Cerebellar nuclear complex (tissue), 1 donor: ENCODE results near the gene GSS.

Experiments used
- DNase-seq, 2 experiments: peaks; one replicate each; lab custom pipeline; 2025; lab: John Stamatoyannopoulos, UW

GSS gene

DNA sequence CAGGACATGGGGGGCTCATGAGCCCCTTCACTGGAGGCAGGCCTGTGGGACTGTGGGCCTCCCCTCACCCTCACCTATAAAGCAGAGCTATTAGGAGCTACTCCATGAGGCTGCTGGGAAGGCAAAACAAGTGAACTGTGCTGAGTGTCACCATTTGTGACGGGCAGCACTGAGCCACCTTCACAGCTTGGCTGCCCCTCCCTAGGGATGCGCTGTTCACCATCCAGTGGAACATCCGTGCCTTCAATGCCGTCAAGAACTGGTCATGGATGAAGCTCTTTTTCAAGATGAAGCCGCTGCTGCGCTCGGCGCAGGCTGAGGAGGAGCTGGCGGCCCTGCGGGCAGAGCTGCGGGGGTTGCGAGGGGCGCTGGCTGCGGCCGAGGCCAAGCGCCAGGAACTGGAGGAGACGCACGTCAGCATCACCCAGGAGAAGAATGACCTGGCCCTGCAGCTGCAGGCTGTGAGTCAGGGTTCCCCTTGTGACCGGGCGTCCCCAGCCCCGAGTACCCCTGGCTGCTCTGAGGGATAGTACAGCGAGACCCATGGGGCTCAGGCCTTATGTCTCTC is 38.4 kb upstream of the GSS start:
- no peak for DNase-seq

DNA sequence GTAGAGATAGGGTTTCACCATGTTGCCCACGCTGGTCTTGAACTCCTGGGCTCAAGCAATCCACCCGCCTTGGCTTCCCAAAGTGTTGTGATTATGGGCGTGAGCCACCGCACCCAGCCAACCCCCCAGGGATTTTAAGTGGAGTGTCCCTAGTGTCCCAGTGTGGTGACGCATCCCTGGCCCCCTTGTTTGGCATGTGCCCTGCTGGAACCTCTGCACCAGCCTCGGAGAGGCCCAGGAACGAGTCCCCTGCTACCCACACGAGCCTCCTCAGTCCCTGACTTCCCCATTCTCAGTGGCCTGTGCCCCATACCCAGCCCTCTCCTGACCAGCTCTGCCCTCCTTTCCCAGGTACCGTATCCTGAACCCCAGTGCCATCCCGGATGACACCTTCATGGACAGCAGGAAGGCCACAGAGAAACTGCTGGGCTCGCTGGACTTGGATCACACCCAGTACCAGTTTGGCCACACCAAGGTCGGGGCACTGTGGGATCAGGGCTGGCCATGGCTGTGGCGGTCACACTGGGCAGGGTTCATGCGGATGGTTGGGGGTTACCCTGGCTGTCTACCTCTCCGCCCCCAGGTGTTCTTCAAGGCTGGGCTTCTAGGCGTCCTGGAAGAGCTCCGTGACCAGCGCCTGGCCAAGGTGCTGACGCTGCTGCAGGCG is 37.3 kb upstream of the GSS start:
- no peak for DNase-seq

DNA sequence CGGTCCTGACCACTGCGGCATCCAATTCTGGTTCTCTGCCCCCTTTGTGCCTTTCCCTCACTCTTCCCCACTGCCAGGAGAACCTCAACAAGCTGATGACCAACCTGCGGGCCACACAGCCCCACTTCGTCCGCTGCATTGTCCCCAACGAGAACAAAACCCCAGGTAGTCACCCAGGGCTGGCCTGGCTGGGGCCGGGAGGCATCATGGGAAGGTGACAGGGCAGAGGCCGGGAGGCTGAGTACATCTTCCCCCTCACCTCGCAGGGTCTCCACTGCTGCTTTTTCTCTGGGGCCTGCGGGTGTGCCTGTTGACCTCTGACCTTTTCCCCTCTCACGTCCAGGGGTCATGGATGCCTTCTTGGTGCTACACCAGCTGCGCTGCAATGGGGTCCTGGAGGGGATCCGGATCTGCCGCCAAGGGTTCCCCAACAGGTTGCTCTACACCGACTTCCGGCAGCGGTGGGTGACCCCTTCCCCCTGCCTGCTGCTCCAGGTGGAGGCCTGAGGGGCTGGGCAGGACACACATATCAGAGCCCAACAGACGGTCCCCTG is 35.1 kb upstream of the GSS start:
- DNase-seq, result no peak

DNA sequence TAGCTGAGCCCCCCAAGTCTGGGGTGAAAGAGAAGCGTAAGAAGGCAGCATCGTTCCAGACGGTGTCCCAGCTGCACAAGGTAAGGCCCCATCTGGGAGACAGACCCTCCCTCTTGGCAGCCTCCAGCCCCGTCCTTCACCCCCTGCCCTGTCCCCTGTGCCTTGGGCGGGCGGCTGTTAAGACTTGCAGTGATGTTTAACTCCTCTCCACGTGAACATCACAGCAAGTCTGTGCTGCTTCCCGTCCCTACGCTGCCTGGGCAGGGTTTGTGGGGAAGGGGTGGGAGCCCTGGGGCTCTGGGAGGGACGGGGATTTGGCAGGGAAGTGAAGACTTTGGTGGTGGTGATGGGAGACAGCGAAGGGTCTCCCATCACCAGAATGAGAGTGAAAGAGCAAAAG is 34.6 kb upstream of the GSS start:
- DNase-seq, result no peak

DNA sequence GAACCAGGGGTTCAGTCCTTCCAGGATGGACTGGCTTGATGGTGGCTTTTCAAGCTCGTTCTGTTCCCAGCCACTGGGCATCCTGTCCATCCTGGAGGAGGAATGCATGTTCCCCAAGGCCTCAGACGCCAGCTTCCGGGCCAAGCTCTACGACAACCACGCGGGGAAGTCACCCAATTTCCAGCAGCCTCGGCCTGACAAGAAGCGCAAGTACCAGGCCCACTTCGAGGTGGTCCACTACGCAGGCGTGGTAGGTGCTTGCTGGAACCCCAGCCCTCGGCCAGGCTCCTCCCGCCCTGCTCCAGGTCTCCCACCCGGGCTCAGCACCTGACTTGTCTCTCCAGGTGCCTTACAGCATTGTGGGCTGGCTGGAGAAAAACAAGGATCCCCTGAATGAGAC is 34.1 kb upstream of the GSS start:
- no peak for DNase-seq

DNA sequence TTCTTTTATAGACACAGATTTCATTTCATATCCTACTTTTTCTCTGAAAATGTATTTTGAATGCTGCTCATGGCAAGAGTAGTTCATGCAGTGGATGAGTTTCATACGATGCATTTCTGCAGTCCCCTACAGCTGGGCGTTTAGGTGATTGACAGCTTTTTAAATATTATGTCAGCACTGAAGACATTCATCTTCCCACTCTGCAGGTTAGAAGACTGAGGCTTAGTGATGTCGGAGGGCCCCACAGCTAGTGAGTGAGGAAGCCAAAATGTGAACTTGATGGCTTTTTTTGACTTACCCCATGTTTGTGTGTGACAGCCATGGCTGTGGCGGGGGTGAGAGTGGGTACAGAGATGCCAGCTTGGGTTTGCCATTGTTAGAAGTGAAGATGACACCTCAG is 33.5 kb upstream of the GSS start:
- no peak for DNase-seq

DNA sequence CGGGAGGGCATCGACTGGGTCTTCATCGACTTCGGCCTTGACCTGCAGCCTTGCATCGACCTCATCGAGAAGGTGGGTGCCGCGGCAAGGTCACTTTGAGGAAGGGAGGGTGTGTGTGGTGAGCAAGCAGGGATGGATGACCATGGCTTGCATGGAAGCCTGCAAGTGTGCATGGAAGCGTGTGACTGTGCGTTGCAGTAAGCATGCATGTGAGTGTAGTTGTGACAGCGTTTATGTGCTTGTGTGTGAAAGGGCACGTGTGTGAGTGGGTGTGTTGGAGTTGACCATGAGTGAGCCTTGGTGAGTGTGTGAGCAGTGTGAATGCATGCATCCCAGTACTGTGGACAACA is 32.6 kb upstream of the GSS start:
- no peak for DNase-seq

DNA sequence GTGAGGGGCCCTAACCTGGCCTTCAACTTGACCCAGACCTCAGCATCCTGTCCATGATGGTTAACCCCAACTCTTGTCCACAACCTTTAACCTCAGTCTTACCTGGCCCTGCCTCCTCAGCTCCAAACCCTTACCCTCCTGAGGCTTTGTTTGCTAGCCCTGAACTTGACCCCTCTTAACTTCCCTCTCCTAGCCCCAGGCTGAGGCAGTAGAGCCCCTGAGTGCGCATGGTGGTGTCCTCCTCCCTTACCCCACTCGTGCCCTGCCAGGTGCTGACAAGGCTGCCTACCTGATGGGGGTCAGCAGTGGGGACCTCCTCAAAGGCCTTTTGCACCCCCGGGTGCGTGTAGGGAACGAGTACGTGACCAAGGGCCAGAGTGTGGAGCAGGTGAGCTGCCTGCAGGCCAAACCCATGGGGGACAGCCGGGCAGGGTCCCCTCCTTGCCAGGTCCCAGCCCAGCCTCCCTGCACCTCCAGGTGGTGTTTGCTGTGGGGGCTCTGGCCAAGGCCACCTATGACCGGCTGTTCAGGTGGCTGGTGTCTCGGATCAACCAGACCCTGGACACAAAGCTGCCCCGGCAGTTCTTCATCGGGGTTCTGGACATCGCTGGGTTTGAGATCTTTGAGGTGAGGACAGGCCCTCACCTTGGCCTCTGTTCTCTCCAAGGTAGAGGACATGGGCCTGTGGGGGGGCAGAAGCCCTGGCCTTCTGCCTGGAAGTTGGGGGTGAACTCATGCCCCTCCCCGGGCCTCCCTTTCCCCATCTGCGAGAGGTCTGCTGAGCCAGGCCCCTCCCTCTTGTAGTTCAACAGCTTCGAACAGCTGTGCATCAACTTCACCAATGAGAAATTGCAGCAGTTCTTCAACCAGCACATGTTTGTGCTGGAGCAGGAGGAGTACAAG is 31.9 kb upstream of the GSS start:
- DNase-seq, result no peak

DNA sequence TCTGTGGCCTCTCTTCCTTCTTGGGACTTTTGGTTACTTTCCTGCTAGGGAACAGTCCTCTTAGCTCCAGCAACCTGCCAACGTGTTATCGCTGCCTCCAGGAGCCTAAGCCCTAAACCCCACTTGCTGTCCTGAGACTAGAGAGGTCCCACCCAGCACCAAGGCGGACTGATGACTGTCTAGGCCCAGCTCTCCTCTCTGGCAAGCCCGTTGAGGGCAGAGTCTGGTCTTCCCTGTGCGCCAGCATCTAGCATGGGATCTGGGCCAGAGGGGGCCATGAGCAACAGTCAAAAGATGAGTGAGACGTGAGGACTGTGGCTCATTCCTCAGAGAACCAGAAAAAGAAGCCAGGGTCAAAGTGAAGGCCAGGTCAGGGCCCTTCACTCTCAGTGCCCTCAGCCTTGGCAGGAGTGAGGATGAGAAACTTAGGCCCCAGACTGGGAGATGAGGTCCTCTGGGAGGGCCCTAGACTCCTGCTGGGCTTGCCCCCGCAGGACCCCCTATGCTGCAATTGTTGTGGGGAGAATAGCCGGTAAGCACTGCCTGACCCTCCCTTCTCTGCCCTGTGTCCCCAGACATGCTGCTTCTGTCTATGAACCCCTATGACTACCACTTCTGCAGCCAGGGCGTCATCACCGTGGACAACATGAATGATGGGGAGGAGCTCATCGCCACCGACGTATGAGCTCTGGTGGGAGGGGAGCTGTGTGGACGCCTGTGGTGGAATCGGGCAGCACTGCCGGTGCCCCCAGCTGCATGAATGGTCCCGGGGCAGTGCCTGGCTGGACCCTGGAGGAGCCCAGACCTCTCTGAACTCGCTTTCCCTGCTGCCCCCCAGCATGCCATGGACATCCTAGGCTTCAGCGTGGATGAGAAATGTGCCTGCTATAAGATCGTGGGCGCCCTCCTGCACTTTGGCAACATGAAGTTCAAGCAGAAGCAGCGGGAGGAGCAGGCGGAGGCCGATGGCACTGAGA is 31.0 kb upstream of the GSS start:
- DNase-seq, result no peak

DNA sequence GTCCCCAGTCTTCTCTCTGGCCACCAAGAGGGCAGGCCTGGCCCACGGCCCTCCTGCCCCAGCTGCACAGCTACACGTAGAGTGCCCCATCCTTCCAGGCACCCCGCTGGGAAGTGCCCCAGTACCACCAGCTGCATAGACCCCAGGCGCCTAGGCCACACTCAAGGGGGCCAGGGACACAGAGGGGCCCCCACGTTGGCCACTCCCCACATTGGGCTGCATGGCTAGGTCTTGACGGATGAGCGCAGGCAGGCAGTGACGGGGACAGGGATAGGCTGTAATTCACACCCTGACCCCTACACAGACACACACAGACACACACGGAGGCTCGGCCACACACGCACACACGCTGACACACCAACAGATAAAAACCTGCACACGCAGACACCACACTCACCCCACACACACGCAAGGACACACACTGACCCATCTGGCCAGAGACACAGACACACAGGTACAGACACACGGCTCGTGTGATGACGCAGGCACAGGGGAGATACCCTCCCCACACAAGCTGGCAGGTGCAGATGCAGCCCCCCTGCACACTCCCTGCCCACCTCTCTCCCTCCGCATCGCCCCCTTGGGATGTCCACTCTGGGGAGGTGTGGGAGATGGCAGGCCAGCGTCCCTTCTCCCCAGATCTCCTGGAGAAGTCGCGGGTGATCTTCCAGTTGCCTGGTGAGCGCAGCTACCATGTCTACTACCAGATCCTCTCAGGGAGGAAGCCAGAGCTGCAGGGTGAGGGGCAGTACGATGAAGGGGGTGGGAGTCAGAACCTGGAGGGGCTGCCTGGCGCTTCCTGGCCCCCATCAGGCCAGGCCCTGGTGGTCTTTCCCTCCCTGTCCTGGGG is 30.1 kb upstream of the GSS start:
- DNase-seq, result no peak

DNA sequence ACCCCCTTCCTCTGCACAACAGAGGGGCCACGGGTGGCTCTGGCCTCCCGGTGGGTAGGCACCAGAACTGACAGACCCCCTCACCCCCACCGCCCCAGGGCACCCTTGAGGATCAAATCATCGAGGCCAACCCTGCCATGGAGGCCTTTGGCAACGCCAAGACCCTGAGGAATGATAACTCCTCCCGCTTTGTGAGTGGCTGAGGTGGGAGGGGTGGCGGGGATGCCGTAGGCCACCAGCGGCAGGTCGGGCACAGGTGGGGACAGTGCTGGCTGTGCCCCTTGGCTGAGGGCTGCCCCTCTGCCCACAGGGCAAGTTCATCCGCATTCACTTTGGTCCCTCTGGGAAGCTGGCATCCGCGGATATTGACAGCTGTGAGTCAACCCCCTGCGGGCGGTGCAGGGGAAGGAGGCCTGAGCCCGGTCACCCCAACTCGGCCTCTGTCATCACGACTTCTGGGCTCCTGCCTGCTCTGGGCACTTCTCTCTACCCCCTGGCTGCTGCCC is 29.2 kb upstream of the GSS start:
- DNase-seq, result no peak

DNA sequence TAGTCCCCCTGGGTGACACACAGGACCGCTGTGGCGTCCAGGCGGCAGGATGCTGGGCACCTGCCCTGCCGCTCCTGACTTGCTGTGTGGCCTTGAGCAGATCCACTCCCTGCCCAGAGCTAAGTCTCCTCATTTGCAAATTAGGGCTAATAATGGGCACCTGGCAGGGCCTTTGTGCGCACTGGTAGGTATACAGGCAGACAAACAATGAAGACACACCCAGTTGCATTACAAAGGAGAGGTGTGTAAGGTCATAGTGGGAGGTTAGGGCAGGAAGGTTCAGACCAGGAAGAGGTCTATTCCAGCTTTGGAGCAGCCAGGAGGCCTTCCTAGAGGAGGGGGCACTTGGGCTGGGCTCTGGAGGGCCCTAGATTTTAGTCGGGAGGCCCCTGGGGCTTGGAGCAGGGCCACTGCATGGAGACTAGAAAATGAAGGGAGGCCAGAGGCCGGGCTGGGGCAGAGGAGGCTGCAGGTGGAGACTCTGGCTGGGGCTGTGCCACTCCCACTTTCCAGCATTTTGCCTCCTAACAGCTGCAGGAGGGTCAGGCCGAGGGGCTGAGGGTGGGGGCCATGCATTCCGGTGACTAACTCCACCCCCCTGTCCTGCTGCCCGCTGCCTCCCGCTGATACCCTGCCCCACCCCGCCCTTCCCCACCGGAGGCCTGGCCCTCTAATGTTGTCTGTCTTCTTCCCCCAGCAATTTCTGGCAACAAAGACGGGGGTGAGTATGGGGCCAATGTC is 28.6 kb upstream of the GSS start:
- no peak for DNase-seq

DNA sequence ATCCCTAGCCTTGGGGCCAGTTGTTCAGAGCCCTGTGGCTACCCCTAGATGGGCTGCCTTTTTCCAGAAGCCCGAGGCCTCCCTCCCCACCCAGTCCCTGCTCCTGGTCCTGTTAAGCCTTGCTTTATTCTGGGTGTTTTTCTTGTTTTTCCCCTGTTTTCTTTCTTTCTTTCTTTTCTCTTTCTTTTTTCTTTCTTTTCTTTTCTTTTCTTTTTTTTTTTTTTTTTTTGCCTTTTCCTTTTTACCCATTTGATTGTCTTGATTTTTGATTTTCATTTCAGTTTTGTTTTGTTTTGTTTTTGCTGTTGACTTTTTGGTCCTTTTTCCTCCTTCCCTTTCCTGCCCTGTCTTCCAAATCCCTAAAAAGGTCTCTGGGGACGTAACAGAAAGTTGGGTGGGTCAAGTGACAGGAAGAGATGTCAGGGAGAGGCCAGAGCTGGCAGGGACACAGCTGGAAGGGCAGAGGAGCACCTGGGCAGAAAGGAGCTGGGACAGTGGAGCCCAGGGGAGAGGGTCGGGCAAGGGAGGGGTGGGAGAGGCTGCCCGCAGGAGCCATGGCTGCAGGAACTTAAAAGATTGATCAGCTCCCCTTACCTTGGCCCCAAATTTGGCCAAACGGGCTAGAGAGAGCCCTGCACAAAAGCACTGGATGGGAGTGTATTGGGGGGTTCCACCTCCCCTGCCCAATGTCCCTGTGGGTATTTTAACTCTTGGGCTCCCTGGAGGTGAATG is 27.6 kb upstream of the GSS start:
- DNase-seq, result no peak

DNA sequence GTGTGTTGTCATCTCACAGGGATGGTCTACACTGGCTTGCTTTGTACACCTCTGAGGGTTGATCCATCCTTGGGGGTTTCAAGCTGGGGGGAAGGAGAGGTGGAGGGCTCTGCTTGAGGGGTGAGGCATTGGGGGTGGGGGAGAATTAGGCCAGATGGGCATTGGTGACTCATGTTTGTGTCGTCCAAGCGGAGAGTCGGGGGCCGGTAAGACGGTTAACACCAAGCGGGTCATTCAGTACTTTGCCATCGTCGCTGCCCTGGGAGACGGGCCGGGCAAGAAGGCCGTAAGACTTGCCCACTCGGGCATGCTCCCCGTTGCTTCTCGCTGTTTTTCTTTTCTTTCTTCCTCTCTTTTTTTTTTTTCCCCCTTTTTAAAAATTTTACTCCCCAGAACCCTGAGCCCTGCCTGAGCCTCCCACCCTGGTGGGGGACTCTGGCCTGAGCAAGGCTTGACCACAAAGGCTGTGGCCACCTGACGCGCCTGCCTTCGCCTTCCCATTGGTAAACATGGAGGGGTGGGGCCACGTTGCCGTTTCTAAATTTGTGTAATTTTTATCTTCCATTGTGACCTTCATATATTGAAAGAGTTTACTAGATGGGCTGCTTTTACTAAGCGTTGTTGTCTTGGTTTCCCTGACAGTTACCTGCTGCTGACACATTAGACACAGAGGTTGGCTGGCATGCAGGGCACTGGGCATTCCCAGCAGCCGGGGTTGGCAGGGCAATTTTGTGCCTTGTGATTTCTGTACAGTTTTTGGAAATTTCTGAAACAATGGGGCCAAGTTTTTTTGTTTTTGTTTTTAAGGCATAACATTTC is 26.9 kb upstream of the GSS start:
- DNase-seq, result no peak

DNA sequence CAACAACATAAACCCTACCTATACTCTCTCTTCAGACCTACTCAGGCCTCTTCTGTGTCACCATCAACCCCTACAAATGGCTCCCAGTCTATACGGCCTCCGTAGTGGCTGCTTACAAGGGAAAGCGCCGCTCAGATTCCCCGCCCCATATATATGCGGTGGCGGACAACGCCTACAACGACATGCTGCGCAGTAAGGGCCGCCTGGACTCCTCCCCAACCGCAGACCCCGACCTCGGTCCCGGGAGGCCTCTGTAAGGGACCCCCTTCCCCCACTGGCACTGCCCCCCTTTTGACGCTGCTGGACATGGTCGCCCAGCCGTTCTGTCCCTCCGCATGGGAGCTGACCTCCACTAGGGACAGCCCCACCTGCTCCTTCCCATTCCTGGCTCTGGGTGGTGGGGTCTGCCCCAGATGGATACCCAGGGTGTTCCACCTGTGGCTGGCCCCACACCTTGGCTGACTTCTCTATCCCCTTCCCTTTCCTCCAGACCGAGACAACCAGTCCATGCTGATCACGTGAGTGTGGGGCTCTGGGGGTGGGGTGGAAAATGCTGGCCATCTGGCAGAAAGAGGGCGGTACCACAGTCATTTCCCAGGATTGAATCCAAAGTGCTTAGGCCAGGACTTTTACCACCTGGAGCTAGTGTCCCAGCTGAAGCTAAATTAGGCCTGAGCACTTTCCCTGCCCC is 25.1 kb upstream of the GSS start:
- no peak for DNase-seq

DNA sequence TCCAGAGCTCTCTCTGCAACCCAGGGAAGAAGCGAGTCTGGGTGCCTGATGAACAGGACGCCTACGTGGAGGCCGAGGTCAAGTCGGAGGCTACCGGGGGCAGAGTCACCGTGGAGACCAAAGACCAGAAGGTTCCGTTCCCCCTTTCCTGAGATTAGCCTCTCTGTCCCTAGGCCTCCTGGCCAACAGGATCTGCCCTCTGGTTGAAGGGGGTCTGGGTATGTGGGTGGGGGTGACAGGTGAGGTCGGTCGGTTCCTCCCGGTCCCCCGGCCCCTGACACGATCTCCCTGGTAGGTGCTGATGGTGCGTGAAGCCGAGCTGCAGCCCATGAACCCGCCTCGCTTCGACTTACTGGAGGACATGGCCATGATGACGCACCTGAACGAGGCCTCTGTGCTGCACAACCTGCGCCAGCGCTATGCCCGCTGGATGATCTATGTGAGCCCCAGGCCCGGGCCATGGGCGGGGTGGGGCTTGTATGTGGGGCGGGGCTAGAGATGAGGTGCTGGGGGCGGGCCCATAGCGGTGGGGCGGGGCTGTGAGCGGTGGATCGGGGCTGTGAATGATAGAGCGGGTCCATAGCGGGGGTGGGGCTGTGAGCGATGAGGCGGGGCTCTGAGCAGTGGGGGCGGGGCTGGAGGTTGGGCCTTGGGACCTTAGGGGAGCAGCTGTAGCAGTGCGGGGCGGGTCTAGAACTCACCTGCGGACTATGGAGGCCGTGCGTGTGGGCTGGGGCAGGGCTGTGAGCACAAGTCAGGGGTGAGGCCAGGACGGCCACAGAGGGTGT is 24.0 kb upstream of the GSS start:
- no peak for DNase-seq
